SK-N-SH treated with all-trans-retinoic acid at 6 μM for 48 hours (cell line): ENCODE data around the gene MGST1.

Experiments used
- ATAC-seq: fragments of 200-7000 bp; cut with Tn5 transposase; 3 replicates; pipeline ENCODE4 v1.9.1; 2020; ENCODE audit warnings: mild to moderate bottlenecking, moderate library complexity
- CREB5 ChIP-seq: fragments of 250-450 bp; sonication (Bioruptor Pico); IDR thresholded peaks from 2 replicates; pipeline ENCODE4 v1.5.1; 2020; ENCODE audit warnings: low read depth, mild to moderate bottlenecking, moderate library complexity
- CSDC2 ChIP-seq: fragments of 250-450 bp; sonication (Bioruptor Pico); IDR thresholded peaks from 2 replicates; pipeline ENCODE4 v1.5.0; 2020; ENCODE audit warnings: mild to moderate bottlenecking, moderate library complexity
- CSRNP3 ChIP-seq: fragments of 250-450 bp; sonication (Bioruptor Pico); IDR thresholded peaks from 2 replicates; pipeline ENCODE4 v1.5.1; 2021; ENCODE audit warnings: mild to moderate bottlenecking, moderate library complexity
- ESRRG ChIP-seq: fragments of 250-450 bp; sonication (Bioruptor Pico); IDR thresholded peaks from 2 replicates; pipeline ENCODE4 v1.6.1; 2021; ENCODE audit warnings: mild to moderate bottlenecking
- GLIS3 ChIP-seq: fragments of 250-450 bp; sonication (Bioruptor Pico); IDR thresholded peaks from 2 replicates; pipeline ENCODE4 v1.5.0; 2020; ENCODE audit warnings: mild to moderate bottlenecking, moderate library complexity
- ISL1 ChIP-seq: fragments of 250-450 bp; sonication (Bioruptor Pico); IDR thresholded peaks from 2 replicates; pipeline ENCODE4 v2.1.2; 2022; ENCODE audit warnings: mild to moderate bottlenecking, moderate library complexity
- OSR1 ChIP-seq: fragments of 250-450 bp; sonication (Bioruptor Pico); IDR thresholded peaks from 2 replicates; pipeline ENCODE4 v1.8.0; 2022; ENCODE audit warnings: moderate library complexity, mild to moderate bottlenecking, inconsistent platforms
- PATZ1 ChIP-seq: fragments of 250-450 bp; sonication (Bioruptor Pico); IDR thresholded peaks from 2 replicates; pipeline ENCODE4 v1.8.0; 2020; ENCODE audit warnings: mild to moderate bottlenecking, moderate library complexity, borderline replicate concordance
- POU6F1 ChIP-seq: fragments of 250-450 bp; sonication (Bioruptor Pico); IDR thresholded peaks from 2 replicates; pipeline ENCODE4 v1.8.0; 2021; ENCODE audit warnings: low read depth, mild to moderate bottlenecking, moderate library complexity, borderline replicate concordance
- PPARA ChIP-seq: fragments of 250-450 bp; sonication (Bioruptor Pico); IDR thresholded peaks from 2 replicates; pipeline ENCODE4 v1.5.0; 2020; ENCODE audit warnings: mild to moderate bottlenecking, borderline replicate concordance
- RARB ChIP-seq: fragments of 250-450 bp; sonication (Bioruptor Pico); IDR thresholded peaks from 2 replicates; pipeline ENCODE4 v1.8.0; 2021; ENCODE audit warnings: mild to moderate bottlenecking, moderate library complexity
- SNAI2 ChIP-seq: fragments of 250-450 bp; sonication (Bioruptor Pico); IDR thresholded peaks from 2 replicates; pipeline ENCODE4 v1.5.0; 2020; ENCODE audit warnings: mild to moderate bottlenecking, moderate library complexity
- TCF4 ChIP-seq: fragments of 250-450 bp; sonication (Bioruptor Pico); IDR thresholded peaks from 2 replicates; pipeline ENCODE4 v1.8.0; 2021; ENCODE audit warnings: mild to moderate bottlenecking, moderate library complexity, borderline replicate concordance
- TOX ChIP-seq: fragments of 250-450 bp; sonication (Bioruptor Pico); IDR thresholded peaks from 2 replicates; pipeline ENCODE4 v1.8.0; 2021; ENCODE audit warnings: mild to moderate bottlenecking, moderate library complexity, borderline replicate concordance
- TSHZ2 ChIP-seq: fragments of 250-450 bp; sonication (Bioruptor Pico); IDR thresholded peaks from 2 replicates; pipeline ENCODE4 v1.5.0; 2020; ENCODE audit warnings: mild to moderate bottlenecking, moderate library complexity
- ZC3H10 ChIP-seq: fragments of 250-450 bp; sonication (Bioruptor Pico); IDR thresholded peaks from 2 replicates; pipeline ENCODE4 v1.5.1; 2021; ENCODE audit warnings: mild to moderate bottlenecking, moderate library complexity
- ZFP3 ChIP-seq: fragments of 250-450 bp; sonication (Bioruptor Pico); IDR thresholded peaks from 2 replicates; pipeline ENCODE4 v1.5.0; 2020; ENCODE audit warnings: mild to moderate bottlenecking, moderate library complexity
- ZFP30 ChIP-seq: fragments of 450-650 bp; formaldehyde crosslinking; IDR thresholded peaks from 2 replicates; pipeline ENCODE4 v1.5.0; 2022; ENCODE audit warnings: mild to moderate bottlenecking, moderate library complexity
- ZNF565 ChIP-seq: fragments of 450-650 bp; formaldehyde crosslinking; conservative IDR thresholded peaks from 2 replicates; pipeline ENCODE4 v1.5.0; 2020; ENCODE audit warnings: low read depth, mild to moderate bottlenecking, moderate library complexity
- ZNF70 ChIP-seq: fragments of 450-650 bp; formaldehyde crosslinking; IDR thresholded peaks from 2 replicates; pipeline ENCODE4 v1.5.0; 2020; ENCODE audit warnings: mild to moderate bottlenecking, moderate library complexity
- ZNF8 ChIP-seq: fragments of 450-650 bp; formaldehyde crosslinking; IDR thresholded peaks from 2 replicates; pipeline ENCODE4 v1.5.0; 2020; ENCODE audit warnings: mild to moderate bottlenecking, moderate library complexity

Gene MGST1

GRCh38 chr12:16347391-16348298 lies at the start of gene MGST1:
MGST1 (plus strand) TSS chr12:16347645; CDS start chr12:16354253, 6,608 bp downstream.
- peak; percentile 86 for ATAC-seq
- TF ChIP-seq ZFP3, result no peak
- no peak for TF ChIP-seq PATZ1 (CRISPR knock-in tag)
- no peak for TF ChIP-seq ZC3H10 (CRISPR knock-in tag)
- no peak for TF ChIP-seq ISL1 (CRISPR knock-in tag)
- TF ChIP-seq TCF4 (CRISPR knock-in tag), result no peak
- no peak for TF ChIP-seq ESRRG
- no peak for TF ChIP-seq TSHZ2
- no peak for TF ChIP-seq OSR1 (CRISPR knock-in tag)
- no peak for TF ChIP-seq CSRNP3 (CRISPR knock-in tag)
- TF ChIP-seq TOX (CRISPR knock-in tag), result no peak
- TF ChIP-seq ZFP30 (CRISPR knock-in tag), result no peak
- TF ChIP-seq POU6F1 (CRISPR knock-in tag), result no peak
- TF ChIP-seq GLIS3 (CRISPR knock-in tag), result no peak
- TF ChIP-seq RARB (CRISPR knock-in tag), result no peak
- TF ChIP-seq PPARA (CRISPR knock-in tag), result no peak
- TF ChIP-seq ZNF70 (CRISPR knock-in tag), result no peak

GRCh38 chr12:16299403-16299802 lies 48.0 kb upstream of the MGST1 start:
- no peak for TF ChIP-seq ZFP30 (CRISPR knock-in tag)
- TF ChIP-seq POU6F1 (CRISPR knock-in tag), result no peak
- no peak for TF ChIP-seq CREB5
- no peak for TF ChIP-seq ZNF8
- no peak for TF ChIP-seq PPARA (CRISPR knock-in tag)
- TF ChIP-seq ISL1 (CRISPR knock-in tag), result no peak
- TF ChIP-seq RARB (CRISPR knock-in tag), result no peak
- TF ChIP-seq TCF4 (CRISPR knock-in tag), result no peak
- no peak for TF ChIP-seq ZNF565
- TF ChIP-seq CSDC2, result no peak
- no peak for TF ChIP-seq ZFP3
- no peak for TF ChIP-seq SNAI2 (CRISPR knock-in tag)
- no peak for TF ChIP-seq PATZ1 (CRISPR knock-in tag)
- ATAC-seq, result no peak
